Bronchial epithelial cell (primary cell): ENCODE data around the gene CAND2. TPM values are rescaled to one million over a fixed set of nuclear protein-coding genes. Genes with fewer than 3 reads are reported as not detected.
A peak's percentile ranks its signal among the peaks of the same experiment; 100 is the strongest.

Source experiments
- DNase-seq: peaks from one replicate; pipeline ENCODE4 v3.0.0-alpha.2; 2010; ENCODE audit warnings: low read depth
- FAIRE-seq: peaks from 2 replicates; lab custom pipeline; 2011; peaks lifted over from hg19 to GRCh38; lab: Jason Lieb, UNC
- H3K27me3 ChIP-seq: 2 replicates; pipeline ENCODE4 v1.5.1; 2011; ENCODE audit warnings: low read length; ENCODE audit not compliant: control insufficient read depth, insufficient read depth
- H3K36me3 ChIP-seq: 2 replicates; pipeline ENCODE4 v1.5.1; 2011; ENCODE audit warnings: low read length; ENCODE audit not compliant: control insufficient read depth, insufficient read depth
- H3K4me3 ChIP-seq: 2 replicates; pipeline ENCODE4 v1.5.1; 2011; ENCODE audit warnings: mild to moderate bottlenecking, low read depth, low read length, control low read depth
- total RNA-seq: library from RNA; depleted of rRNA; stranded (reverse); fragments of >200 nt; gene quantifications from 2 replicates; pipeline ENCODE4 v1.2.1, GENCODE V29; 2014
- TF ChIP-seq, protein P1 (sequence below): IDR thresholded peaks from 2 replicates; pipeline ENCODE4 v1.5.1; 2011; ENCODE audit warnings: mild to moderate bottlenecking, moderate library complexity, low read length, control low read depth, inconsistent platforms; ENCODE audit not compliant: insufficient read depth, severe bottlenecking

The CAND2 gene
- total RNA-seq, 1 donor from 2014 or later: 1.3 TPM

DNA sequence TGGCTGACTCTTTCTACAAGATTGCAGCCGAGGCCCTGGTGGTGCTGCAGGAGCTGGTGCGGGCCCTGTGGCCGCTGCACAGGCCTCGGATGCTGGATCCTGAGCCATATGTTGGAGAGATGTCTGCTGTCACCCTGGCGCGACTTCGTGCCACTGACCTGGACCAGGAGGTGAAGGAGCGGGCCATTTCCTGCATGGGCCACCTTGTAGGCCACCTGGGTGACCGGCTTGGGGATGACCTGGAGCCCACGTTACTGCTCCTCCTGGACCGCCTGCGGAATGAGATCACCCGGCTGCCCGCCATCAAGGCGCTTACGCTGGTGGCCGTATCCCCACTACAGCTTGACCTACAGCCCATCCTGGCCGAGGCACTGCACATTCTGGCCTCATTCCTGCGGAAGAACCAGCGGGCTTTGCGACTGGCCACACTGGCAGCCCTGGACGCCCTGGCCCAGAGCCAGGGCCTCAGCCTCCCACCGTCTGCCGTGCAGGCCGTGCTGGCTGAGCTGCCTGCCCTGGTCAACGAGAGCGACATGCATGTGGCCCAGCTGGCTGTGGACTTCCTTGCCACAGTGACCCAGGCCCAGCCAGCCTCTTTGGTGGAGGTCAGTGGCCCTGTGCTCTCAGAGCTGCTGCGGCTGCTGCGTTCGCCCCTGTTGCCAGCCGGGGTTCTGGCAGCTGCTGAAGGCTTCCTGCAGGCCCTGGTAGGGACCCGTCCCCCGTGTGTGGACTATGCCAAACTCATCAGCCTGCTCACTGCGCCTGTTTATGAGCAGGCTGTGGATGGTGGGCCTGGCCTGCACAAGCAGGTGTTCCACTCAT is 20.3 kb downstream of the CAND2 start:
- Histone ChIP-seq H3K36me3 (no peaks in the 10 kb centered on the region), H3K4me3 (no peak overlapping the region), H3K27me3 (no peaks in the 10 kb centered on the region)
- FAIRE-seq (no peak), DNase-seq (no peak)
- TF ChIP-seq, protein P1, sequence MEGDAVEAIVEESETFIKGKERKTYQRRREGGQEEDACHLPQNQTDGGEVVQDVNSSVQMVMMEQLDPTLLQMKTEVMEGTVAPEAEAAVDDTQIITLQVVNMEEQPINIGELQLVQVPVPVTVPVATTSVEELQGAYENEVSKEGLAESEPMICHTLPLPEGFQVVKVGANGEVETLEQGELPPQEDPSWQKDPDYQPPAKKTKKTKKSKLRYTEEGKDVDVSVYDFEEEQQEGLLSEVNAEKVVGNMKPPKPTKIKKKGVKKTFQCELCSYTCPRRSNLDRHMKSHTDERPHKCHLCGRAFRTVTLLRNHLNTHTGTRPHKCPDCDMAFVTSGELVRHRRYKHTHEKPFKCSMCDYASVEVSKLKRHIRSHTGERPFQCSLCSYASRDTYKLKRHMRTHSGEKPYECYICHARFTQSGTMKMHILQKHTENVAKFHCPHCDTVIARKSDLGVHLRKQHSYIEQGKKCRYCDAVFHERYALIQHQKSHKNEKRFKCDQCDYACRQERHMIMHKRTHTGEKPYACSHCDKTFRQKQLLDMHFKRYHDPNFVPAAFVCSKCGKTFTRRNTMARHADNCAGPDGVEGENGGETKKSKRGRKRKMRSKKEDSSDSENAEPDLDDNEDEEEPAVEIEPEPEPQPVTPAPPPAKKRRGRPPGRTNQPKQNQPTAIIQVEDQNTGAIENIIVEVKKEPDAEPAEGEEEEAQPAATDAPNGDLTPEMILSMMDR: no peak

DNA sequence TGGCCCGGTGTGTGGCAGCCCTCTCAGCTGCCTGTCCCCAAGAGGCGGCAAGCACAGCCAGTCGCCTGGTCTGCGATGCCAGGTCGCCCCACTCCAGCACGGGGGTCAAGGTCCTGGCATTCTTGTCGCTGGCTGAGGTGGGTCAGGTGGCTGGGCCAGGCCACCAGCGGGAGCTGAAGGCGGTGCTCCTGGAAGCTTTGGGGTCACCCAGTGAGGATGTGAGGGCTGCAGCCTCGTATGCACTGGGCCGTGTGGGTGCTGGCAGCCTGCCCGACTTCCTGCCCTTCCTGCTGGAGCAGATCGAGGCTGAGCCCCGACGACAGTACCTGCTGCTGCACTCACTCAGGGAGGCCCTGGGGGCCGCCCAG is 20.8 kb downstream of the CAND2 start:
- Histone ChIP-seq H3K36me3 (no peaks in the 10 kb centered on the region), H3K4me3 (no peak overlapping the region), H3K27me3 (no peaks in the 10 kb centered on the region)
- DNase-seq: no peak
- TF ChIP-seq, protein P1: no peak
- no peak for FAIRE-seq

DNA sequence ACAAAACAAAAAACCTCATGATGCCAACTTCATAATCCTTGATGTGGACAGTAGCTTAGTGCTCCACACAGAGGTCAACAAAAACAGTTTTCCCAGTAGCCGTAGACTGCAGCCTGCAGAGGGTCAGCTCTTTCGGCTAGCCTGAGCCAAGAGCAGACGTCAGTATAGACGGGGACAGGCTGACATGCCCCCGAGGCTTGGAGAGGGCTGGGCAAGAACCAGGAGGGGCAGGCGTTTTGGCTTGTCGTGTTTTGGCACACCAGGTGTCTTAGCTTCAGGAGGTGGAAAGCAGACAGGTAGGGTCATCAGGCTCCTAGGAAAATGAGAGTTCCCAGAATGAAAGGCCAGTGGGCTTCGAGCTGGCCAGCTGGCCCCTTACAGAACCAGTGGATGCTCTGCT is 21.8 kb downstream of the CAND2 start:
- no peaks in the 10 kb centered on the region for H3K36me3 ChIP-seq
- FAIRE-seq: no peak
- TF ChIP-seq, protein P1: no peak
- no peak for DNase-seq
- H3K4me3 ChIP-seq: no peak overlapping the region
- no peaks in the 10 kb centered on the region for H3K27me3 ChIP-seq

DNA sequence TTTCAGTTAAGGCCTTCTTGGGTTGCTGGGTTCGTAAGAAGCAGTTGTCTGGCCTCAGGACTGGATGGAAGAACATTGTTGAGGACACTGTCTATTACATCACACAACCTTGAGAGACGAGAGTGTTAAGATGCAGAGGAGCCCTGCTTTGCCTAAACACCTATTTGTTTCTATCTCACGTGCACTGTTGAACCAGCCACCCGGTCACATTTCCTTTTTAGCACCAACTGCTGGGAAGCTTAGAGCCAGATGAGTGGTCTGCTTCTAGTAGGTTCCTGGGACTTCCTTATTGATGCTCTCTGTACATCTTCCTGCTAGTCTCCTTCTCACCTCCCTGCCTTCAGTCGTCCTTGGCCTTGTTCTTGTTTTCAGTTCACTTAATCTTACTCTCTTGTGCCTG is 22.3 kb downstream of the CAND2 start:
- no peak for DNase-seq
- TF ChIP-seq, protein P1: no peak
- no peaks in the 10 kb centered on the region for H3K27me3 ChIP-seq
- FAIRE-seq: peak; percentile 28
- no peak overlapping the region for H3K4me3 ChIP-seq
- H3K36me3 ChIP-seq: no peaks in the 10 kb centered on the region

DNA sequence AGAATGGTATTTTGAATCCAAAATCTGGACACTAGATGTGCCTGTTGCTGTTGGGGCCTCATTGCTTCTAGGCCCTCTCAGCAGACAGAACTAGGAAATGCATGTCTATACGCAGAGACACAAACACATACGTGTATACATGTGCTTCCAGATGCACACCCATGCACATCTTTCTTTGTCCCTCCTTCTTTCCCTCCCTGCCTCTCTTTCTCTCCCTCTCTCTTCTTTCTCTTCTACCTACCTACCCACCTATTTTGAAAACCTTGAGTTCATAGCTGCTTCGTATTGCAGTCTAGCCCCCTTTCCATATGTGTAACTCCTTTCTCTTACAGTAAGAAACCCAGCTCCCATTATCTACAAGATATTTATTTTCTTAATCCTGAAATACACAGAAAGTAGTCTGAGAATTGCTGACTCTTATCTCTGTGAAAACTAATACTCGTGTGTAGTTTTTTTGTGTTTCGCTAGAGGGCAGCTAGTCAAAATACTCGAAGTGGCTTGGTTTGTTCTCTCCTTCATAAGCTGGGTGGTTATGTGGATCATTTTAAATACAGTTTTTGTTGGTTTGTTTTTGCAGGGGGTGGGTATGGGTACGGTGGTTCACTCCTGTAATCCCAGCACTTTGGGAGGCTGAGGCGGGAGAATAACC is 26.4 kb downstream of the CAND2 start:
- H3K4me3 ChIP-seq: no peak overlapping the region
- H3K27me3 ChIP-seq: no peaks in the 10 kb centered on the region
- DNase-seq (peak; percentile 57), FAIRE-seq (no peak)
- TF ChIP-seq, protein P1: peak; percentile 34
- H3K36me3 ChIP-seq: no peaks in the 10 kb centered on the region

DNA sequence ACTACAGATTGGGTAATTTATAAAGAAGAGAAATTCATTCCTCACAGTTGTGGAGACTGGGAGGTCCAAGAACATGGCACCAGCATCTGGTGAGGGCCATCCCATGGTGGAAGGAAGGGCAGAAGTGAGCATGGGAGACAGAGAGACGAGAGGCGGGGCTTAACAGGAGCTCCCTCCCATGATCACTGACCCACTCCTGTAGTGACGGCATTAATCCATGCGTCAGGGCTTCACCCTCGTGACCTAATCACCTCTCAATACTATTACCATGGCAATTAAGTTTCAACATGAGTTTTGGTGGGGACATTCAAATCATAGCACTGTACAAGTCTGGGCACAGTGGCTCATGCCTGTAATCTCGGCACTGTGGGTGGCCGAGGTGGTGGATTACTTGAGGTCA is 27.8 kb downstream of the CAND2 start:
- no peaks in the 10 kb centered on the region for H3K36me3 ChIP-seq
- TF ChIP-seq, protein P1: no peak
- H3K27me3 ChIP-seq: no peaks in the 10 kb centered on the region
- H3K4me3 ChIP-seq: no peak overlapping the region
- no peak for DNase-seq
- FAIRE-seq: no peak
